SU-DHL-6 (cell line): Measurements from ENCODE around the gene ANXA3.

ENCODE experiments used
- EZH2phosphoT487 ChIP-seq: fragments of 200-600 bp; sonication (generic), shearing (Covaris generic); conservative IDR thresholded peaks from 2 replicates; pipeline ENCODE4 v1.6.1; 2018; ENCODE audit warnings: mild to moderate bottlenecking, antibody characterized with exemption, low read length, moderate library complexity, mixed read lengths
- TF ChIP-seq, protein P1 (sequence below): fragments of 200-600 bp; sonication (generic); IDR thresholded peaks from one replicate; pipeline ENCODE4 v1.5.1; 2017; ENCODE audit warnings: antibody characterized with exemption, mild to moderate bottlenecking, low read length, moderate library complexity; ENCODE audit not compliant: insufficient read depth, poor library complexity, severe bottlenecking

DNA sequence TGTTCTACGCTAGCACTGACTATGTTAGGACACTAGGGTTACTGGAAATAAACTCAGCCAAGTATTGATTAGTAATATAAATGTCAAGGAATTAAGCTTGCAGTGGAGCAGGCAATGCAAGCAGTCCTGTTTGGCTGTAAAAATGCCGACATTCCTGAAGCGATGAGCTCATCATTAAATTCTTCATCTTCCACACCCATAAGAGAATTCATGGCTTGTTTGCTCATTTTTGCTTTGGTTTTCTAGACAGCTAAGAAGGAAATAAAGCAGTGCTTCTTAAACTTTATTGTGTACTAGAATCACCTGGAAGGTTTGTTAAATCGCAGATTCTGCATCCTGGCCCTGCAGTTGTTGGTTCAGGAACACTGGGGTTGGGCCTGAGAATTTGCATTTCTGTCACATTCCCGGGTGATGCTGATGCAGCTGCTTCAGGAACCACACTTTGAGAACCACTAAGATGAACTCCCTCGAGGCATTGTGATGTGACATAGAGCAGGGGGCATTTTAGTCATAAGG, 17.8 kb downstream of the ANXA3 start:
- TF ChIP-seq, protein P1, sequence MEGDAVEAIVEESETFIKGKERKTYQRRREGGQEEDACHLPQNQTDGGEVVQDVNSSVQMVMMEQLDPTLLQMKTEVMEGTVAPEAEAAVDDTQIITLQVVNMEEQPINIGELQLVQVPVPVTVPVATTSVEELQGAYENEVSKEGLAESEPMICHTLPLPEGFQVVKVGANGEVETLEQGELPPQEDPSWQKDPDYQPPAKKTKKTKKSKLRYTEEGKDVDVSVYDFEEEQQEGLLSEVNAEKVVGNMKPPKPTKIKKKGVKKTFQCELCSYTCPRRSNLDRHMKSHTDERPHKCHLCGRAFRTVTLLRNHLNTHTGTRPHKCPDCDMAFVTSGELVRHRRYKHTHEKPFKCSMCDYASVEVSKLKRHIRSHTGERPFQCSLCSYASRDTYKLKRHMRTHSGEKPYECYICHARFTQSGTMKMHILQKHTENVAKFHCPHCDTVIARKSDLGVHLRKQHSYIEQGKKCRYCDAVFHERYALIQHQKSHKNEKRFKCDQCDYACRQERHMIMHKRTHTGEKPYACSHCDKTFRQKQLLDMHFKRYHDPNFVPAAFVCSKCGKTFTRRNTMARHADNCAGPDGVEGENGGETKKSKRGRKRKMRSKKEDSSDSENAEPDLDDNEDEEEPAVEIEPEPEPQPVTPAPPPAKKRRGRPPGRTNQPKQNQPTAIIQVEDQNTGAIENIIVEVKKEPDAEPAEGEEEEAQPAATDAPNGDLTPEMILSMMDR = no peak
- TF ChIP-seq EZH2phosphoT487 = no peak
